Measurements from ENCODE around the gene FRA10AC1.

- TF ChIP-seq CTCF (IDR thresholded peaks at IDR 0.05; ENCODE audit: low read depth, low read length, poor library complexity, severe bottlenecking) (no peak), EZH2phosphoT487 (IDR thresholded peaks at IDR 0.05; ENCODE audit: borderline replicate concordance, low read length) (no peak)
Observed at GRCh38 chr10:93620925-93621324, 81.5 kb downstream of the FRA10AC1 start.
